NCI-H2227 (cell line): ENCODE data around the gene STIL.
"Not testable (repeated sequence)": the region's sequence is repeated elsewhere in the genome, so short reads cannot be mapped to it uniquely, and the experiment has no call there.

Source experiments
- DNase-seq: peaks from one replicate; lab custom pipeline; 2025; ENCODE audit not compliant: unreplicated experiment; lab: John Stamatoyannopoulos, UW

The STIL gene

GRCh38 chr1:47313915-47314664, at the start of gene STIL:
STIL (minus strand) TSS chr1:47314147; CDS start chr1:47310319, 3,828 bp downstream.
- peak; percentile 99 for DNase-seq

GRCh38 chr1:47362828-47363227, 48.9 kb upstream of the STIL start:
- DNase-seq: no peak

DNA sequence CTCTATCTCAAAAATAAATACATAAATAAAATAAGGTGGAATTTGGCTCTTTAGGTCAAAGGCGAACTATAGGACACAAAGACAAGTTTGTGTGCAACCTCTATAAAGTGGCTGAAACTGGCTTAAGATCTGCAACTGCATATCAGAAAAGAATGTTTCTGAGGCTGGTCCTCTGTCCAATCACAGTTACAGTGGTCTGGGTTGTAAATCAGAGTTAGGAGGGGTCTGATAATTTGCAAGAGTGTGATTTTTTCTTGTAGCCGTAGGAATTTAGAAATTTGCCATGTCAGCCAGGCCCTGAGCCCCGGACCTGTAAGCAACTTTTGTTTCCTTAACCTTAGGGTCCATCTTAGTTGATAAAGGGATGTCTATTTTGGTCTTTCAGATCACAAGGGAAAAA, 47.4 kb upstream of the STIL start:
- no peak for DNase-seq

GRCh38 chr1:47351305-47351704, 37.4 kb upstream of the STIL start:
- DNase-seq: no peak

DNA sequence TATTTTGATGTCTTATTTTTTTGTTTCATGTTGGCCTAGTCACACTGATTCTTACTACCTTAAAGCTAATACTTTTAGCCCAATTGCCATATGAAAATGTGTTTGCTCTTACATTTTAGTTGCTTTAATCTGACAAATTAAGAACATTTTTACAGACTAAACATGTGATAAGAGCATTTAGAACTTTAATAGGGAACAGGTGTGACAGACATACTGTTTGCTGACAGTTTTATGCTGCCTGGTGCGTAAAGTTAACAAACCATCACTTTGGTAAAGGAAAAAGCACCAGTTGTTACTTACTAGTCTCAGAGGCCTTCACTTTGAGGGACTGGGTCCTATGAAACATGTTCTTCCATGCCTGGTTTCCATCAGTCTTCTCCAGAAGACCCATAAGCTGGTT, 34.3 kb upstream of the STIL start:
- DNase-seq: no peak

DNA sequence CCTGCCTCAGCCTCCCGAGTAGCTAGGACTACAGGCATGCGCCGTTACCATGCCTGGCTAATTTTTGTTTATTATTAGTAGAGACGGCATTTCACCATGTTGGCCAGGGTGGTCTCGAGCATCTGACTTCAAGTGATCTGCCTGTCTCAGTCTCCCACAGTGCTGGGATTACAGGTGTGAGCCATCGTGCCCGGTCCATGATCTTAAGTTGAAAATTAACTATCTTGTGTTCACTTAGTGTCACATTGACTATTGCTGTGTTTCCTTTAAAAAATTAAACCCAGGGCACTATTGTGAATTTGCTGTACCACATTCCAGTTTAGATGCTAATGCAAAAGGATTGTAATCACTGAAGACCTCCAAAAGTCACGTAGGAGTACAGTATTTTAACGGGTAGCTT, 33.8 kb upstream of the STIL start:
- DNase-seq: no peak

- DNase-seq: not testable (repeated sequence)
These were observed 33.0 kb upstream of the STIL start for GRCh38 chr1:47346979-47347378.

GRCh38 chr1:47340227-47340626, 26.3 kb upstream of the STIL start:
- no peak for DNase-seq

- no peak for DNase-seq
These were observed 24.5 kb upstream of the STIL start for GRCh38 chr1:47338249-47339077.

DNA sequence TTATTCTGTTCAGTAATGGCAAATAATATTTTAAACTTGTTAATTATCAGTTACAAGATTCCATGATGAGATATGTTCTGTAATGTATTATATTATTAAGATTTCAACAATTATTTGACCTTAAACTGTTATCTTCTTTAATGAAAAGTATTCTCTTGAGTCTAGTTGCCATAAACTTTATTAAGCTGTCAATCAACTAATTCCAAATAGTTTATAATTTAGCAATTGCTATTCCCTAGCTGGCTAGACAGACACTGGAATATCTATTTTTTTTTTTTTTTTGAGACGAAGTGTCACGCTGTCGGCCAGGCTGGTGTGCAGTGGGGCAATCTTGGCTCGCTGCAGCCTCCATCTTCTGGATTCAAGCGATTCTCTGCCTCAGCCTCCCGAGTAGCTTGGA, 23.4 kb upstream of the STIL start:
- no peak for DNase-seq

DNA sequence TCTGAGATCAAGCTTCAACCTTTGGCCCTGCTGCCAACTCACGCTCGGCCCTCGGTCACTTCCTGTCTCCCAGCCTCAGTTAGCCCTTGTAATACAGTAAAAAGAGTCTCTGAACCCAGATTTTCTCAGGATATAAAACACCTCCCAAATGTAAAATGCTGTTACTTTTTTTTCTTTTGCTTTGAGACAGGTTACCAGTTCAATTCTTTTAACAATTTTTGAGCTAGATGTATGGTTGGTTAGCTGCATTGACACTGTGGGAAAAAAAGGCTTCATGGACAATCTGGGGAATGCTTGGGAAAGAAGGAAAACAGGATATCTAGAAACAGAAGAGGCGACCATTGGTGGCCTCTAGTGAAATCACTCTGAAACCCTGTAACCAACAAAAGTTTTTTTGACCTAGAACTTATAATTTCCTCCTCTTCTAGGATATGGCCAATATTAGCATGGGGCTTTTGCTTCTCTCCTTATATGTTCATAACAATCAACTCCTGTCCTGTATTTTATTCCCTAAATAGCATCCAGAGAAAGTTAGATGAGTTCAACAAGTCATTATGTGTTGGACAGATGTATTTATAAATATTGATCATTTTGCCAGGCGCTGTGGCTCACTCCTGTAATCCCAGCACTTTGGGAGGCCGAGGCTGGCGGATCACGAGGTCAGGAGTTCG, 21.0 kb upstream of the STIL start:
- no peak for DNase-seq

DNA sequence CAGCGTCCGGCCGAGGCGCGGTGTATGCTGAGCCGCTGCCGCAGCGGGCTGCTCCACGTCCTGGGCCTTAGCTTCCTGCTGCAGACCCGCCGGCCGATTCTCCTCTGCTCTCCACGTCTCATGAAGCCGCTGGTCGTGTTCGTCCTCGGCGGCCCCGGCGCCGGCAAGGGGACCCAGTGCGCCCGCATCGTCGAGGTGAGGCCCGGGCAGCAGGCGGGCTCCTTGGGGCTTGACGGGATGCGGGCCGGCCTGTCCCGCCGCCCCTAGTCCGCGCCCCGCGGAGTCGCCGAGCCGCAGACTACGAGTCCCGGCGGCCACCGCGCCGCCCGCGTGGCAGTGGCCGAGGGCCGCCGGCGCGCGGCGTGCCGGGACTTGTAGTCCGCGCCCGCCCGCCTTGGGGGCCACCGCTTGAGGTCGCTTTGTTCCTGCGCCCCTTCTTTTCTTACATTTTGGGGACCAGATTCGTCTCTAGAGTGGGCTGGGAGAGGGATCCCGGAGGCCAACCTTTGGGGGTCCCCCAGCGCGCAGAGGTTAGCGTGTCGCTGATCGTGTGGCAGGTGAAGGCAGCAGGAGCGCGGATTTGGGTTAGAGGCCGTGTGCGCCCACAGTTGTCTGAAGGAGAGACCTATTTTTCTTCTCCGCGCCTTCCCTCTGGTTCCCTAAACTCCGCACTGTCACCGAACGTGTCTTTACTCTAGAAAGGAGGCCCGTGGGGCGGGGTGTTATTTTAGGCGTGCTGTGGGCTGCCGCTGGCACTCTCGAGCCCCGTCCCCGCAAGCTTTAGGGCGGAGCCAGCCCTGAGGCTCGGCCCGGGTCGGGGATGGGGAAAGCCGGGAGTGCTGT, 20.2 kb upstream of the STIL start:
- DNase-seq: peak; percentile 90

DNA sequence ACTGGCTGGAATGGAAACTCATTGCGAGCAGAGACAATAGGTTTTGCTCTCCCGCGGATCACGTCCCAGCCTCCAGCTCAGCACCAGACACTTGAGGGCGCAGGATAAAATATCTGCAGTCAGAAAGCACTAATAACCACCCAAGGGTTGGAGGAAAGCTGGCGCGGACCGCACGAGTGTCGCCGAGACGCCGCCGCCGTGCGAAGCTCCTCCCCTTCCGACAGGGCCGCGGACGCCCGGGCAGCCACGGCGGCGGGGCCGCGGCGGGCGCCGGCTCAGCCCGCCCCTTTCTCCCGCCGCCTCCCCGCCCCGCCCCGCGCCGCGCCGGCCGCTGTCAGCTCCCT, 19.6 kb upstream of the STIL start, which contains the start of gene CMPK1:
CMPK1 (plus strand) TSS at position 213 of the 344 bp plus-strand sequence. CDS start 156 bp downstream, outside the sequence.
- DNase-seq: peak; percentile 93

DNA sequence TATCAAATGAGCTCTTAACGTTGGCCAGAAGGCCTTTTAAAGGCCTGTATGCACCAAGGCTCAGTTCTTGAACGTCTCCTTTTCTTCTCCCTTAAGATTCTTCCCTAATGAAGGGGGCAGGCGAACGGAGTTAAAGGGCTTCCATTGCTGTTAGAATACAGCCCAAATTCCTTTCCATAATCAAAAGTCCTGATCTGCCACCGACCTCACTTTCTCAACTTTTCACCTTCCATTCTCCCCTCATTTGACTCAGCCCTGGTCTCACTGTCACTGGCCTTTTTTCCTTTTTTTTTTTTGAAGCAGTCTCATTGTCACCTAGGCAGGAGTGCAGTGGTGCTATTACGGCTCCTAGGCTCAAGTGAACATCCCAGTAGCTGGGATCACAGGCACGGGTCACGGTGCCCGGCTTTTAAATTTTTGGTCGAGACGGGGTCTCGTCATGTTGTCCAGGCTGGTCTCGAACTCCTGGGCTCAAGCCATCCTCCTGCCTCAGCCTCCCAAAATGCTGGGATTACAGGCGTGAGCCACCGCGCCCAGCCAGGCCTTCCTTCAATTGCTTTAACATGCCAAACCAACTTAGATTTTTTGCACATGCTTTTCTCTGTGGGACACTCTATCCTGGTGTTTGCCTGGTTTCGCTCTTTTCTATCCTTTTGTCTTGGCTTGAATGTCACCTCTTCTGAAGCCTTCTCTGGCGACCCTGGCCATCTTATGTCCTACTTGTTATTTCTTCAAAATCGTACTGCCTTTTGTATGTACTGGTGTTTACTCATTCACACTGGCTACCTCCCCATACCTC, 19.0 kb upstream of the STIL start:
- no peak for DNase-seq

DNA sequence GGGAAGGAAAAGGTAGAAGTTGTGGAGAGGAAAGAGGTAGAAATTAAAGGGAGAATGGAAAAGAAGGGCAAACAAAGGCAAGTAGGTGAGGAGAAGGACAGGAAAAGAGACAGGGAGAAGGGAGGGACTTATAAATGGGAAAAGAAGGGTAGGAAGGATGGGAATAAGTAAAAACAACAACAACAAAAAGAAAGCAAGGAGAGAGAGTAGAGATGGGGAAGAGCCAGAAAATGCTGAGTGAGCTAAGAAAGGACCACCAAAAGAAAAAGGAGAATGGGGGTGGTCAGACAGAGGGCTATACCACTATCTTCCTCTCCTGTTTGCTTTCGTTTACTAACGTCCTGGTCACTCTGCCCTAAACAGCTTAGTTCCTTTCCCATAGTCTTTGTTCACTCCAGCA, 17.9 kb upstream of the STIL start:
- DNase-seq: no peak

GRCh38 chr1:47330212-47330611, 16.3 kb upstream of the STIL start:
- DNase-seq: no peak

GRCh38 chr1:47328992-47329391, 15.0 kb upstream of the STIL start:
- no peak for DNase-seq

GRCh38 chr1:47326271-47326670, 12.3 kb upstream of the STIL start:
- no peak for DNase-seq

DNA sequence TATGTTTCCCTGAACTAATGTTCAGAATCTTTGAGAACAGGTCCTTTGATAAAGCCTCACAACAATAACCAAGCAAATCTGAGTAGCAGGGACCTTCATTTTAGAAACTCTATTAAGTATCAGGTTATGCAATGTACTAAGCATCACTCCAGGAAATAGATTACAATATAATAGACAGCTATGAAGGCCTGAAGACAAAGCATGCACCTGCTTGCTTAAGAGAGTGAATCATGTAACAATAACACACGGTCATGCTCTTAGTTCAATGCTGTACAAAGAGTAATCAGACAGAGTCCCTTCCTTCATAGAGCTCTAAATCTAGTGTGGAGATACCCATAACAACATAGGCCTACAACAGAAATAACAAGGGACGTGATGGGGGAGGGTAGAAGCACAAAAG, 11.6 kb upstream of the STIL start:
- no peak for DNase-seq

DNA sequence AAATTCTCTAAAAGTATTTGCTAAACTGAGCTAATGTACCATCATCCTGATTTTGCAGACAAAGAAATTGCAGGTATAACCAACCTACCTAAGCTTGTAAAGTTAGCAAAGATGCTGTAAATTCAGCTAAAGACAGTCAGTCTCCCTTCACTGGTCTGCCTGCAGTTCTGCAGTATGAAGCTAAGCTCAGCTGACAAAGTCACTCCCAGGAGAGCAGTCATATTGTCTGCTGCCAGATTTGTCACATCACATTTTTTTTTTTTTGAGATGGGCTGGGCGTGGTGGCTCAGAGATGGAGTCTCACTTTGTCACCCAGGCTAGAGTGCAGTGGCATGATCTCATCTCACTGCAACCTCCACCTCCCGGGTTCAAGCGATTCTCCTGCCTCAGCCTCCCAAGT, 10.7 kb upstream of the STIL start:
- no peak for DNase-seq
